DOHH2 (cell line): ENCODE measurements around the gene NRM.

Experiments used
- H3F3A ChIP-seq: fragments of 200-600 bp; sonication (generic), shearing (Covaris generic); 2 replicates; pipeline ENCODE4 v1.6.0; 2016; ENCODE audit warnings: antibody characterized with exemption, mild to moderate bottlenecking; ENCODE audit not compliant: control insufficient read depth, insufficient read depth
- H3K27ac ChIP-seq: fragments of 200-600 bp; sonication (generic); 2 replicates; pipeline ENCODE4 v1.5.1; 2014; ENCODE audit warnings: low read depth, mild to moderate bottlenecking, low read length, moderate library complexity
- H3K27me3 ChIP-seq: fragments of 200-600 bp; sonication (generic); 2 replicates; pipeline ENCODE4 v1.6.1; 2014; ENCODE audit warnings: mild to moderate bottlenecking, low read length, mixed read lengths; ENCODE audit not compliant: control insufficient read depth
- H3K36me3 ChIP-seq: fragments of 200-600 bp; sonication (generic); 2 replicates; pipeline ENCODE4 v1.6.1; 2014; ENCODE audit warnings: mild to moderate bottlenecking, low read length, moderate library complexity, mixed read lengths; ENCODE audit not compliant: control insufficient read depth
- H3K4me1 ChIP-seq: fragments of 200-600 bp; sonication (generic); 2 replicates; pipeline ENCODE4 v1.6.1; 2014; ENCODE audit warnings: mild to moderate bottlenecking, low read length, mixed read lengths; ENCODE audit not compliant: control insufficient read depth
- H3K4me2 ChIP-seq: fragments of 200-600 bp; sonication (generic); 2 replicates; pipeline ENCODE4 v1.6.0; 2014; ENCODE audit warnings: mild to moderate bottlenecking, low read length, moderate library complexity
- H3K4me3 ChIP-seq: fragments of 200-600 bp; sonication (generic); 2 replicates; pipeline ENCODE4 v1.5.1; 2014; ENCODE audit warnings: mild to moderate bottlenecking, low read length, mixed read lengths
- H3K79me2 ChIP-seq: fragments of 200-600 bp; sonication (generic); 2 replicates; pipeline ENCODE4 v1.6.1; 2014; ENCODE audit warnings: mild to moderate bottlenecking, low read length, mixed read lengths; ENCODE audit not compliant: control insufficient read depth
- H3K9me2 ChIP-seq: fragments of 200-600 bp; sonication (generic); replicated peaks from 2 replicates; pipeline ENCODE4 v1.6.1; 2014; ENCODE audit warnings: mild to moderate bottlenecking, low read length, mixed read lengths; ENCODE audit not compliant: control insufficient read depth
- H3K9me3 ChIP-seq: fragments of 200-600 bp; sonication (generic); 2 replicates; pipeline ENCODE4 v1.6.1; 2014; ENCODE audit warnings: antibody characterized with exemption, low read length, mixed read lengths; ENCODE audit not compliant: control insufficient read depth, insufficient read depth
- H4K20me1 ChIP-seq: fragments of 200-600 bp; sonication (generic); 2 replicates; pipeline ENCODE4 v1.6.0; 2014; ENCODE audit warnings: low read depth, mild to moderate bottlenecking, antibody characterized with exemption, low read length, moderate library complexity; ENCODE audit not compliant: control insufficient read depth, insufficient read depth
- CTCF ChIP-seq: fragments of 200-600 bp; sonication (generic); IDR thresholded peaks from one replicate; pipeline ENCODE4 v1.5.1; 2014; ENCODE audit warnings: antibody characterized with exemption, mild to moderate bottlenecking, low read depth, low read length; ENCODE audit not compliant: poor library complexity, severe bottlenecking
- EZH2phosphoT487 ChIP-seq: fragments of 200-600 bp; sonication (generic); IDR thresholded peaks from 2 replicates; pipeline ENCODE4 v1.6.1; 2017; ENCODE audit warnings: borderline replicate concordance, mild to moderate bottlenecking, antibody characterized with exemption, low read length, moderate library complexity, mixed read lengths

Gene NRM

GRCh38 chr6:30696432-30696831 lies 5.6 kb upstream of the NRM start:
- Histone ChIP-seq H3K36me3 (peaks cover 15% of the 10 kb centered on the region; the same call in 1 of the 2 replicates), H3K79me2 (no peaks in the 10 kb centered on the region), H3F3A (peaks cover 3% of the 10 kb centered on the region), H3K9me3 (no peaks in the 10 kb centered on the region), H3K27me3 (no peaks in the 10 kb centered on the region), H3K27ac (no peak overlapping the region), H3K4me1 (peaks cover 8% of the 10 kb centered on the region), H3K4me3 (no peak overlapping the region), H3K4me2 (no peak overlapping the region), H4K20me1 (no peaks in the 10 kb centered on the region), H3K9me2 (no peaks in the 10 kb centered on the region)
- TF ChIP-seq CTCF (no peak), EZH2phosphoT487 (no peak)

GRCh38 chr6:30691208-30691847 lies 544 bp upstream of the NRM start:
- Histone ChIP-seq H3K36me3 (peaks cover 22% of the 10 kb centered on the region), H3K9me3 (no peaks in the 10 kb centered on the region), H4K20me1 (no peaks in the 10 kb centered on the region), H3K4me1 (peaks cover 43% of the 10 kb centered on the region), H3F3A (peaks cover 11% of the 10 kb centered on the region), H3K4me2 (peak overlapping the region; percentile 82), H3K27ac (peak overlapping the region; percentile 90), H3K4me3 (peak overlapping the region; percentile 88), H3K79me2 (peaks cover 38% of the 10 kb centered on the region), H3K27me3 (no peaks in the 10 kb centered on the region), H3K9me2 (no peaks in the 10 kb centered on the region)
- no peak for TF ChIP-seq EZH2phosphoT487
- no peak for TF ChIP-seq CTCF

GRCh38 chr6:30689985-30690384 lies 799 bp downstream of the NRM start:
- Histone ChIP-seq H3K4me2 (peak overlapping the region; percentile 82), H3K27me3 (no peaks in the 10 kb centered on the region), H3K9me2 (no peaks in the 10 kb centered on the region)

More at GRCh38 chr6:30689985-30690384, 799 bp downstream of the NRM start:
- H3K4me3 ChIP-seq, result peak overlapping the region; percentile 88
- H3K79me2 ChIP-seq, result peaks cover 51% of the 10 kb centered on the region
- H3K36me3 ChIP-seq, result peaks cover 36% of the 10 kb centered on the region
- H3K27ac ChIP-seq, result peak overlapping the region; percentile 90
- peaks cover 15% of the 10 kb centered on the region for H3F3A ChIP-seq
- peaks cover 43% of the 10 kb centered on the region for H3K4me1 ChIP-seq
- no peaks in the 10 kb centered on the region for H4K20me1 ChIP-seq
- H3K9me3 ChIP-seq, result no peaks in the 10 kb centered on the region
- TF ChIP-seq EZH2phosphoT487 (no peak), CTCF (no peak)
